ENCODE data around the gene EIF4G3. TPM values are rescaled to one million over a fixed set of nuclear protein-coding genes. Genes with fewer than 3 reads are reported as not detected.
"Not testable (repeated sequence)": the region's sequence is repeated elsewhere in the genome, so short reads cannot be mapped to it uniquely, and the experiment has no call there.

Gene EIF4G3
- polyA plus RNA-seq, 1 donor = 76.2 TPM

DNA sequence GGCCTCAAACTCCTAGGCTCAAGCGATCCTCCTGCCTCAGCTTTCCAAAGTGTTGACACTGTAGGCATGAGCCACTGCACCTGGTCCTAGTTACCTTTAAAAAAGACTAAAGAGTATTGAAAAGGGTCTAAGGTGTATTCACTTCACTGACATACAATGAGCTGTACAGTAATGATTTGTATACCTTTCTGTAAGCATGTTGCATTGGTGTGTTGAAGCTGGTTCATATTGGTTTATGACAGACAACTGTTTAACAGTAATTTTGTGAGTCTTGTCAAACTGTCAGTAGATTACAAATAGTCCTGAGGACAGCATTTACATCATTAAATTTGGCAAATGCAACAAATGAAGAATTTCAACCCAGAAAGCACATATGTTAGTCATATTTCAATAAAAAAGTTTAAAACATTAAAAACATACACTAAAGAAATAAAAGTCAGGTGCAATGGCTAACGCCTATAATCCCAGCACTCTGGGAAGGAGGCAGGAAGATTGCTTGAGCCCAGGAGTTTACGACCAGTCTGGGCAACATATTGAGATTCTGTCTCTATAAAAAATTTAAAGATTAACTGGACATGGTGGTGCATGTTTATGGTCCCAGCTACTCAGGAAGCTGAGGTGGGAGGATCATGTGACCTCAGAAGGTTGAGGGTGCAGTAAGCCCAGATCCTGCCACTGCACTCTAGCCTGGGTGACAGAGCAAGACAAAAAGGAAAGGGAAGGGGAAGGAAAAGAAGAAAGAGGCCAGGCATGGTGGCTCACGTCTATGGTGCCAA is 301.3 kb downstream of the EIF4G3 start:
- DNase-seq = no peak

DNA sequence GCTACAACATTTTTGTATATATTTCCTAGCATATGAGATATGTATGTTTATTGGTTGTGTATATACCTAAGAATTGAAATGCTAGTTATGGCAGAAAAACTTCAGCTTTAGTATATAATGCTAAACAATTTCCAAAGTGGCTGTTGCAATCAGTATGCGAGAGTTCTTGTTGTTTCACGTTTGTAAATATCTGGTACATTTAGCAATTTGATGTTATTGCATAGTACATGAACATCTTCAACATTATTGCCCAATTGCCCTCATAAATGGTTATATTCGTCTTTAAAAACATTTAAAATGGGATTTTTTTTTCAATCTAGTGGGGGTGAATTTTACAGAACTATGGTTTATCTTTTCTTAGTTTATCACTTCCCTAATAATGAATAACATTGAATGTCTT is 303.4 kb downstream of the EIF4G3 start:
- DNase-seq = no peak

DNA sequence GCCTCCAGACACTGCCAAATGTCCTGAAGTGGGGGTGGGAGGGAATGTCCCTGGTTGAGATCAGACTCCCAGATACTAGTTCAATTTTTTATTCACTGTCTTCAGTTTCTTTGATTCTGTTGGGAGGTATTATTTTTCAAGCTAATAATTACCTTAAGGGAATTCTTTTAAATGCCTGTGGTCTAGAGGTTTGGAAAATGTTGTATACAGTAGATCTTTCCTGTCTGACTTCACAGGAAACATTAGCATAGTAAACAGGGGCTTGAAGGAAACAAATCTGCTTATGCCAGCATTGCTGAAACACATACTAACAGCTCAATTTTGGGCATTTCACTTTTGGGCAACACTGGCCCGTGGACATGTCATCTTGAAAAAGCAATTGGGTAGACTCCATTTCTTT is 305.3 kb downstream of the EIF4G3 start:
- DNase-seq = no peak

DNA sequence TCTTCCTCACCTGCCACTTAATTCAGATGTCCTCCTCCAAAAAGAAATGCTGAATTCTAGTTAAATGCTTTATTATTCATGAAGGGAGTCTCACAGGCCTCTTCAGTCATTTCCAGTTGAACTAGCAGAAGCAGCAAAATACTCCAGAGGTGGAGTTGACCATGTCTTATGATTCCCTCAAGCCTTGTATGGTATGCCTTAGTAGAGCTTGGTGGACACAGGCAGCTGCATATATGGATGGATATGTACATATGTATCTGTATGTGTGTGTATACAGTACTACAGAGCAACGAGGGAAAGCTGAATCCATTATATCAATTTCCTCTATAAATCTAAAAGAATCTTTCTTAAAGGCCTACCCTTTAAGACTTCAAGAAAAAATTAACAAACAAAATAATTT is 306.0 kb downstream of the EIF4G3 start:
- DNase-seq = no peak

DNA sequence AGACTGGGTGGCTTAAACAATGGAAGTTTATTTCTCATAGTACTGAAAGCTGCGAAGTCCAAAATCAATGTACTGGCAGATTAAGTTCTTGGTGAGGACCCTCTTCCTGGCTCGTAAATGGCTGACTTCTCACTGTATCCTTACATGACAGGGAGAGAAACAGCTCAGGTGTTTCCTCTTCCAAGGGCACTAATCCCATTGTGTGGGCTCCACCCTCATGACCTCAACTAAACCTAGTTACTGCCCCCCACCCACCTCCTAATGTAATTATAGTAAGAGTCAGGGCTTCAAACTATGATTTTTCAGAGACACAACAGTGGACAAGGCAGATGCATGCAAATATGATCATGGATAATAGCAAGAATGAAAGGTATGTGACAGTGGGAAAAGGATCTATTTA is 308.4 kb downstream of the EIF4G3 start:
- DNase-seq = no peak

DNA sequence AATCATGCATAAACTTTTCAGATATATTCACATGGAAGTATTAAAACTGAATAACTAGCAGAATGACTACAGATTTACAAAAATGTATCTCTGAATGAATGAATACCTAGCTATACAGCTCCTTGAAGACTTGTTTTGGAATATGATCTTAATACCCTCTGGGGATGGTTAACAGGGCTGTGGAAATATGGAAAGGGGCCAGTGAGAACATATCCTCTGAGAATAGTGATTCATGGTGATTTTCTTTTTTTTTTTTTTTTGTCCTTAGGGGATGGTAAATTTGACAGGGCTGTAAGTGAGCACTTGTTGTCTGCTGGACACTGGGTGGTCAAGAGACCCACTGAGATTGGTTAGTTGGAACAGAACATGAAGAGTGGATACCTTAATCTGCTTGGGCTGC is 308.9 kb downstream of the EIF4G3 start:
- DNase-seq = no peak

DNA sequence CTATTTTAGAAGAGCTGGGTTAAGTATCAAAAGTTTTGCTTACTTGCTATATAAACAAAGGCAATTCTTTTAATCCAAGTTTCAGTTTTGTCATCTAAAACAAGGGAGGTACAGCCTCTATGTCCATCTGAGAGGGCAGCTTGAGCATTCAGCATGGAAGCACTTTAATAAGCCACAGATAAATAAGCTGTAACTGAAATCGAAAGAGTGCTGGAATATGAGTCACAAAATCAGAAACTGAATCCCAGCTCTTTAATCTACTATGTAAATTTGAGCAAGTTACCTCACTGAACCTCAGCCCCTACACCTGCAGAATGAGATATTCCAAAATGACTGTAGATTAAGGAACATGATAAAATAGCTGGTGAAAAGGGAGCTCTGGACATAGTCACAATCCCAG is 309.6 kb downstream of the EIF4G3 start:
- no peak for DNase-seq

DNA sequence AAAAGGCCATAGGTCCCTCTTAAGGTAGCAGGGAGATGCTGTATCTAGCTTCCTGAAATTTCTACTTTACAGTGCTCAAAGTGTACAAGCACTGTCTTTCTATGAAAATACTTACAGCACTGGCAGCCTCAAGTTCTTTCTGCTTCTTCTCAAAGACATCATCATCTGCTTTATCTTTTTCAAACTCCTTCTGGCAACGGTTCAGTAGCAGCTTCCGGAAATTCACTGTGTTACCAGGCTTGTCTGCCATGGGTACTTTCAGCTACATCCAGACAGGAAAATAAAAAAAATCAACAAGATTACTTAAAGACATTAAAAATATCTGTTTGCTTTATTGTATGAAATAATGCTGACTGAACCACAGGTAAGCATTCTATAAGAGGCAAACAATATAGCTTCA is 311.7 kb downstream of the EIF4G3 start:
- DNase-seq = no peak

DNA sequence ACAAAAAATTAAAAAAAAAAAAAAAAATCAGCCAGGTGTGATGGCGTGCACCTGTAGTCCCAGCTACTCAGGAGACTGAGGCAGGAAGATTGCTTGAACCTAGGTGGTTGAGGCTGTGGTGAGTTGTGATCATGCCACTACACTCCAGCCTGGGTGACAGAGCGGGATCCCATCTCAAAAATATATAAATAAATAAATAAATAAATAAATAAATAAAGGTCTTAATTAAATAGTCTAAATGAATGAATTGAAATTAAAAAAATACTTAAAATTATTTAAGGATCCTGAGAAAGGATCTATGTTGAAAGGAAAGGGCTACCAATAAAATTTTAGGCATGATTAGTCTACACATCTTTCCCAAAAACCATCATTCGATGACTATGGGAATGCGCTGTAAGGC is 322.2 kb downstream of the EIF4G3 start:
- DNase-seq = no peak

DNA sequence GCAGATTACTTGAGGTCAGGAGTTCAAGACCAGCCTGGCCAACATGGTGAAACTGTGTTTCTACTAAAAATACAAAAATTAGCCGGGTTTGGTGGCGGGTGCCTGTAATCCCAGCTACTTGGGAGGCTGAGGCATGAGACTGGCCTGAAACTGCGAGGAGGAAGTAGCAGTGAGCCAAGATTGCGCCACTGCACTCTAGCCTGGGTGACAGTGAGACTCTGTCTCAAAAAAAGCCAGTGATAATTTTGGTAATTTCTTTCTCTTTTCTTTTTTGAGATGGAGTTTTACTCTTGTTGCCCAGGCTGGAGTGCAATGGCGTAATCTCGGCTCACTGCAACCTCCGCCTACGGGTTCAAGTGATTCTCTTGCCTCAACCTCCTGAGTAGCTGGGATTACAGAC is 324.9 kb downstream of the EIF4G3 start:
- DNase-seq = not testable (repeated sequence)

DNA sequence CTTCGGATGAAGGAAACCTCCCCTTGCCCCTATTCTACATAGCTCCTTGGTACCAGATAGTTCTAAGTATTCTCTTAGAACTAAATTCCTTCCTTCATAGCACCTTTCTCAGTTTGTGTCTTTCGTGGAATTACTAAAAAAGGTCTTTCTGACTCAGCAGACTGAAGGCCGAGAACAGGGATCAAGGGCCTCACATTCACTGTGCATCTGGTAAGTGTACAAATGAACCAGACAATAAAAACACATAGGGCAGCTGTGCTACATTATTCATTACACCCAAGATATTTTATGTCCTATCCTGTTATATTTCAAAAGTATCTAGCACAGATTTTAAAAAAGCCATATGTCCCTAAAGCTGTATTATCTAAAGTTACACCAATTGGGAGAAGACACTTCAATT is 326.7 kb downstream of the EIF4G3 start:
- DNase-seq = no peak

DNA sequence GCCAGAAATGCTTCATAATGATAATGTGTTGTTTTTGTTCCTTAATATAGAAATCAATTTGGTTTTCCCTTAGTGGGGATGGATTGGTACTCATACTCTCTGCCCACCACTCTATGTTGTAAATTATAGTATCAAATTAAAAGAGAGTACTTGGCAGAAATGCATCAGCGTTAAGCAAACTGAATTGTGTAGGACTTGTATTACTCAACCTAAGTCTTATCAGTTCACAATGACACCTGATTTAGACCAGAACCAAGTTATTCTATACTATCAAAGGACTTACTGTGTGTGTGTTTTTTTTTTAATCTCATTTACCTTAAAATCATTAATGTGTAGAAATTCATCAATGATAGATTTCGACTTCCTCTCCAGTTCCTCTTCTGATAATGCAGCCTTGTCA is 327.6 kb downstream of the EIF4G3 start:
- no peak for DNase-seq

DNA sequence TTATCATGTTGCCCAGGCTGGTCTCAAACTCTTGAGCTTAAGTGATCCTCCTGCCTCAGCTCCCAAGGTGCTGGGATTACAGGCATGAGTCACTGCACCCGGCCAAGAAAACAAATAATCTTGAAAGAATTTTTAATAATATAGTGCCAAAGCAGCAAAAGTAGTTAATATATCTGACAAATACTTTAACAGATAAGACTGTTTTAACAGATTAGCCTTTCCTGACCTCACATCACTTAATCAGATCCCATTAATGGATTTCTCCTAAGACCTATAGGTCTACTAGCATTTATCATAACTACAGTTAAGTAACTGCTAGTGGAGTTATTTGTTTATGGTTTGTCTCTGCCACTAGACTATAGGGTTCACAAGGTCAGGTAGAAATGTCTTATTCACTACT is 328.5 kb downstream of the EIF4G3 start:
- DNase-seq = no peak

DNA sequence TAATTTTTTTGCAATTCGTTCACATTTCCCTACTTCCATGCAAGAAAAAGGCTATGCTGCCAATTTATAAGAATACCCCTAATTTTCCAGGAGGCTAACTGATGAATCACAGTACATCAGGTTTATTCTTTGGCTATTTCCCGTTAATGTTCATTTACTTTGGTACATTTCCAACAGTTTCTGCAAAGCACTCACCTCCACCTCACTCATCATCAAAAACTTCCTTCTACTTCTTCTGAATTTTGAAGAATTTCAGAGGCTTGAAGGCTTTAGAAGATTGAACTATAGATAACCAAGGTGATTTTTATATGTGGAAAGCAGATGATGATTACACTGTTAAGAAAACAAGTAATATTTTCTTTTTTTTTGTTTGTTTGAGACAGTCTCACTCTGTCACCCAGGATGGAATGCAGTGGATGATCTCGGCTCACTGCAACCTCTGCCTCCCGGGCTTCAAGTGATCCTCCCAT is 329.1 kb downstream of the EIF4G3 start:
- DNase-seq = no peak

DNA sequence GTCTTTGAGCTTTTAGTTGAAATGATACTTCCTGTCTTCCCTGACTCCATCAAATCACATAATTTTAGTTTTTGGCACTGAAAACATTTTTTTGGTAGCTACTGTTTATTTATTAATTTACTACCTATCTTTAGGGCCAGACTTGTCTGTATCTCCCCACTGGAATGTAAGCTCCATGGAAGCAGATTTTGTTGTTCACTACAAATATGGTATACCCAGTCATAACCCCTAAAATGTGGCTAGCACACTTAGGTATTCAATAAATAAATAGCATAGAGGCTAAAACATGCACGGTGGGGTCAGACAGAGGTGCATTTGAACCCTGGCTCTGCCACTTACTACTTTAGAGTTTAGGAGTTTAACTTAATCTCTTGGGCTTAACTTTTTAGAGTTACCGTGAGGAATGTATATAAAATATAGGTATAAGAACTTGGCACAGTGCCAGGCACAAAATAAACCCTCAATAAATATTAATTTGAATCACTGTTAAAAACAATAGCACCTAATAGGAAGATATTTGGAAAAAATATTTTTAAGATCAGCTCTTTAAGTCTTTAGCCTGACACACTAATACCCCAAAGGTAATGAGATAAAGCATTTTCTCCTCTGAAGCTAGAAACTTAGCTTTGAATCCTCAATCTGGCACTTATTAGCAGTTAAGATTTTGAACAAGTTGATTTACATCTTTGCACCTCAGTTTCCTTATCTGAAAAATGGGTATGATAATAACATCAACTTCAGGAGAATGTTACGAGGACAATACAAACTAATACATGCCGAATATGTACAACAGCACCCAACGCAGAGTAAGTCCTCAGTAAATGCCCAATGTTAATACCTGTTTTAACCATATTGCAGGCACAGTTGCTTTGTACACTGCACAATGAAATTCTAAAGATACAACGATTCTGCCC is 330.0 kb downstream of the EIF4G3 start:
- DNase-seq = no peak

DNA sequence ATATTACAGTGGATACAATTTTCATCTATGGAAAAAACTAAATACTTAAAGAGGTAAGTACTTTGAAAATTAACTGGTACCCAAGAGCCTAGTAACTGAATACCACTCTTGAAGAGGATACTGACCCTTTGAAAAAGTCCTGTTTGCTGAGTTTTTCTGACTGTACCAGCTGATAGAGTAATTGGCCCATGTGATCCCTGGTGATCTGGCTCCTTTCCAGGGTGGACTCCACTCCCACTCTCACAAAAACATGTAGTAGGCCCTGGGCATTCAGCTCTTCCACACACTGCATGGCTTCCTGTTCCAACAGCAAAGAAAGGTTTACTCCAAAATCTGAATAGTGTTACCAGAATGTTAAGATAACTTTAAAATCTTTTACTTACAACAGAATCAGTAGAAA is 336.0 kb downstream of the EIF4G3 start:
- DNase-seq = no peak

DNA sequence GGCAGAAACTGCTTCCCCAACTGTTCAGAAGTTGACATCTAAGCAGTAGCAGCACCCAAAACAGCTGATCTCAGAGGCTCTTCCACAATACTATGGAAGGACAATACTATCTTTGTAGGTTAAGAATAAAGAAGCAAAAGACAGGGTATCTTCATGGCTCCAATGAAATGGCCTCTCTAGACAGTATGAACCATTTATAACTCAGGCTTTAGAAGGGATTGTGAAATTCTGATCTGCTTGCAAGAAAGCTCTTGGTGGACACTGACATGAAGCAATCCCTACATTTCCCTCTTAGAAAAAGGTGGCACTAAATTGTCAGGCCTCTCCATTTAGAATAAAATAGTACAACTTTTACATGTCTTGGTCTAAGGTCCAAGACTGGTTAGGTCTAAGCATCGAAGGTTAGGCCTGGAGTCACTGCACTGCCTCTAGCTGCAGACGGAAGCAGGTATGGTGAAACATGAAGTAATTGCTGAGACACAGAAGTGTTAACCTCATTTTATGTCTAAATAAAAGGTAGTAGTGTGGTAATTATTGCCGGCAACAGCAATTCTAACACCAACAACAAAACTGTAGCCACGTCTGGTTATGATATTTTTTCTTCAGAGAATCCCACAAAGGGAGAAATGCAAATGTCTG is 339.0 kb downstream of the EIF4G3 start:
- no peak for DNase-seq

DNA sequence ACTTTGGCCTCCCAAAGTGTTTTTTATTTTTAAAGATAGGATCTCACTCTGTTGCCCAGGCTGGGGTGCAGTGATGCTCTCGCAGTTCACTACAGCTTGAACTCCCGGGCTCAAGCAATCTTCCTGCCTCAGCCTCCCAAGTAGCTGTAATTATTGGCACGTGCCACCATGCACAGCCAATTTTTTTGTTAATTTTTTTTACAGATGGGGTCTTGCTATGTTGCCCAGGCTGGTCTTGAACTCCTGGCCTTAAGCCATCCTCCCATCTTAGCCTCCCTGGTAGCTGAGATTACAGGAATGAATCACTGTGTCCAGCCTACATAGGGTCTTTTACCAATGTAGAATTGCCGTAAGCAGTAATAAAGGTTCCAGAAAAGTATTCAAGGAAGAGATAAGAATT is 340.5 kb downstream of the EIF4G3 start:
- DNase-seq = no peak

DNA sequence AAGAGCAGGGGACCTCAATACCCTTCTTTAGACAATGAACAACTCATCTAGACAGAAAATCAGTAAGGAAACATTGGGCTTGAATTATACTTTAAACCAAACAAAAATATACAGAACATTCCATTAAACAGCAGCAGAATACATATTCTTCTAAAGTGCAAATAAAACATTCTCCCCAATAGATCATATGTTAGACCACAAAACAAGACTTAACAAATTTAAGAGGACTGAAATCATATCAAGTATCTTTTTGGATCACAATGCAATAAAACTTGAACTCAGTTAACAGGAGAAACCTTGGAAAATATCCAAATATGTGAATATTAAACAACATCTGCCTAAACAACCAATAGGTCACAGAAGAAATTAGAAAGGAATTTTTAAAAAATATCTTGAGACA is 341.9 kb downstream of the EIF4G3 start:
- DNase-seq = no peak

DNA sequence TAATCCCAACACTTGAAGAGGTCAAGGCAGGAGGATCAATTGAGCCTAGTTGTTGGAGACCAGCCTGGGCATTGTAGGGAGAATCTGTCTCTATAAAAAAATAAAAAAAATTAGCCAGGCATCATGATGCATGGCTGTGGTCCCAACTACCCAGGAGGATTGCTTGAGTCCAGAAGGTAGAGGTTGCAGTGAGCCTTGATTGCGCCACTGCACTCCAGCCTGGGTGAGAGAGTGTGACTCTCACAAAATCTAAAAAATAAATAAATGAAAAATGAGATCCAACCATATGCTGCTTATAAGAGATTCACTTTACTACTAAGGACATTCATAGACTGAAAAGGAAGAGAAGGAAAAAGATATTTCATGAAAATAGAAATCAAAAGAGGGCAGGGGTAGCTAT is 342.5 kb downstream of the EIF4G3 start:
- DNase-seq = no peak

DNA sequence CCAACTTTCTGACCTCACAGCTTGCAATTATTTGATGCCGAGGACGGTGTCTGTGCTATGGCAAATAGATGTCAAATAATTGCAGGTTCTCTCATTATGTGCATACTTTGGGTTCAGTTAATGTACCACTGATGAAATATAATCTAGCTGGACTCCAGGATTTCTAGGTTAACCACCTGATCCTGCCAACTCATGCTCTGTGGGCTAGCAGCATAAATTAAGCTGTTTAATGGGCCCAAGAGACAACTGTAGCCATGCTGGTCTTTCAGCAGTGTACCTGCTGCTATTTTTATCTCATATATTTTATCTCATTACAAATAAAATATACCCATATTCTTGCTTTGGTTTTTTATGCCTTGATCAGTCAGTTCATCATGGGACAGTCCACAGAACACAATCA is 346.3 kb downstream of the EIF4G3 start:
- DNase-seq = peak; percentile 12

DNA sequence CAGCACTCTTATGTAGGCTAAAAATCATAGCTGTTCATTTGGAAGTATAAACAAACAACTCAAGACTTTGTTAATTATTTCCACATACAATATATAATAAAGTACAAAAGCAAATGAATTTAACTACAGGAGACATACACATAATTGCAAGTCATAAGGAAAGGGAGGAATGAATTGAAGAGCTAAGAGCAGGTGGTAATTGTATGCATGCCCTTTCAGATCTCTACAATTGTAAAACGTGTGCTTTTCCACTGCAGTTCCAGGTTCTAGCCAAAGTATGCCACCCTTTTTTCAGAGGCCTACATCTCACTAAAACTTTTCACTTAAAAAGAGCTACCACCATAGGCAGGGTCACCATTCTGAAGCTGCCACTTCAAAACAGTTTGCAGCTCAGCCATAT is 346.8 kb downstream of the EIF4G3 start:
- DNase-seq = no peak

DNA sequence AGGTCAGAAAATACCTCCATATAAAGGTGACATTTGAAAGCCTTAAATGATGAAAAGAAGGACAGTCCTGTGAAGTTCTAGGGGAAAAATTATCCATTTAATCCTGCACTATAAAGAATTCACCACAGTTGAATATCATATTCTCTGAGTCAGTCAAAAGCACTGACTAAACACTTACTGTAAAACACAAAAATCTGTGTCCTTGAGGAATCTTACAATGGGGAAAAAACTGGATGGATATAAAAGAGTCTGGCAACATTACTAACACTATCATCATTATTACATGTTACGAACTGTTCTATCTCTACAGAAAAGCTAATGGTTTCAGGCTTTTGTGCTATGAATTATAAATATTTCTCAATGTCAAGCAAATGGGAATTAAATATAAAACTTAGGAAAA is 347.2 kb downstream of the EIF4G3 start:
- no peak for DNase-seq

Data from left kidney (tissue), 2 donors.